Stomach (tissue), 4 donors: ENCODE results near the gene N4BP2.

Experiments used
- EP300 ChIP-seq: sonication (generic); formaldehyde crosslinking; IDR thresholded peaks from one replicate; pipeline ENCODE4 v1.6.1; 2017; ENCODE audit warnings: antibody characterized with exemption
- POLR2A ChIP-seq, 4 donors: fragments of 450-650 bp; IDR thresholded peaks; one replicate each; pipeline ENCODE4 v1.6.1; 2016; ENCODE audit warnings: antibody characterized with exemption in 4 of 4, control low read depth in 2 of 4, mild to moderate bottlenecking in 1 of 4, moderate library complexity in 1 of 4
- POLR2AphosphoS5 ChIP-seq, 3 donors: sonication (generic); formaldehyde crosslinking; IDR thresholded peaks; one replicate each; pipeline ENCODE4 v1.6.1; 2016; ENCODE audit warnings: antibody characterized with exemption in 3 of 3
- TF ChIP-seq, protein P1 (sequence below), 7 experiments: fragments of 450-650 bp in 4 of 7; fragments of 200-600 bp in 3 of 7; sonication (generic) in 3 of 7; IDR thresholded peaks; one replicate each; pipeline ENCODE4 v1.5.1; 2016 to 2019; ENCODE audit warnings: antibody characterized with exemption in 7 of 7, control low read depth in 2 of 7, mild to moderate bottlenecking in 1 of 7

DNA sequence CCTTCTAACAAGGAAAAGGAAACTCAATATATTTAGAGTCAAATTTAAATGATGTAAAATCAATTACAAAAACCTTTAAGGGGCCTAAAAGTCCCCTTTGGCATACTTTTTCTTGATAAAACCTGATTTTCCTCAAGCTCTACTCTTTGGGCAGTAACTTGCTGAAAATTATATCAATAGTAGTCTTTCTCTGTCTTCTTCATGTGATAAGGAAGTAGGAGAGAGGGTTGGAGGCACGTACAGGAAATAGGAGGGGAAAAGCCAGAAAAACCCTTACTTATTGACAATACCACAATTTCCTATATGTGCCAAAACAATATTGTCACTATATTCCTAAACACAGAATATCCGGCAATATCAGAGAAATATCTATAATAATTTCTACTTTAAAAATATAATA is 149.8 kb downstream of the N4BP2 start:
- no peak for TF ChIP-seq EP300
- TF ChIP-seq, protein P1, sequence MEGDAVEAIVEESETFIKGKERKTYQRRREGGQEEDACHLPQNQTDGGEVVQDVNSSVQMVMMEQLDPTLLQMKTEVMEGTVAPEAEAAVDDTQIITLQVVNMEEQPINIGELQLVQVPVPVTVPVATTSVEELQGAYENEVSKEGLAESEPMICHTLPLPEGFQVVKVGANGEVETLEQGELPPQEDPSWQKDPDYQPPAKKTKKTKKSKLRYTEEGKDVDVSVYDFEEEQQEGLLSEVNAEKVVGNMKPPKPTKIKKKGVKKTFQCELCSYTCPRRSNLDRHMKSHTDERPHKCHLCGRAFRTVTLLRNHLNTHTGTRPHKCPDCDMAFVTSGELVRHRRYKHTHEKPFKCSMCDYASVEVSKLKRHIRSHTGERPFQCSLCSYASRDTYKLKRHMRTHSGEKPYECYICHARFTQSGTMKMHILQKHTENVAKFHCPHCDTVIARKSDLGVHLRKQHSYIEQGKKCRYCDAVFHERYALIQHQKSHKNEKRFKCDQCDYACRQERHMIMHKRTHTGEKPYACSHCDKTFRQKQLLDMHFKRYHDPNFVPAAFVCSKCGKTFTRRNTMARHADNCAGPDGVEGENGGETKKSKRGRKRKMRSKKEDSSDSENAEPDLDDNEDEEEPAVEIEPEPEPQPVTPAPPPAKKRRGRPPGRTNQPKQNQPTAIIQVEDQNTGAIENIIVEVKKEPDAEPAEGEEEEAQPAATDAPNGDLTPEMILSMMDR (IDR thresholded peaks at IDR 0.05), result no peak
- no peak for TF ChIP-seq POLR2AphosphoS5 (IDR thresholded peaks at IDR 0.05)
- no peak for TF ChIP-seq POLR2A (IDR thresholded peaks at IDR 0.05)
